Epithelial cell of prostate (primary cell): Measurements from ENCODE around the gene MYH16.
"Not testable (repeated sequence)": the region's sequence is repeated elsewhere in the genome, so short reads cannot be mapped to it uniquely, and the experiment has no call there.

Source experiments
- DNase-seq: peaks from one replicate; pipeline ENCODE4 v3.0.0-alpha.2; 2011; ENCODE audit warnings: low read depth, low spot score
- H3K27ac ChIP-seq: fragments of 450-650 bp; 2 replicates; pipeline ENCODE4 v1.5.1; 2017; ENCODE audit warnings: mild to moderate bottlenecking

Gene MYH16

GRCh38 chr7:99272476-99273045 is at the start of gene MYH16:
Gene MYH16 (plus strand): TSS chr7:99272839.
- H3K27ac ChIP-seq, result peak within 1 kb of the TSS; percentile 100
- DNase-seq, result peak; percentile 20

- DNase-seq, result peak; percentile 94
Measured at GRCh38 chr7:99224263-99224898, 48.3 kb upstream of the MYH16 start.

DNA sequence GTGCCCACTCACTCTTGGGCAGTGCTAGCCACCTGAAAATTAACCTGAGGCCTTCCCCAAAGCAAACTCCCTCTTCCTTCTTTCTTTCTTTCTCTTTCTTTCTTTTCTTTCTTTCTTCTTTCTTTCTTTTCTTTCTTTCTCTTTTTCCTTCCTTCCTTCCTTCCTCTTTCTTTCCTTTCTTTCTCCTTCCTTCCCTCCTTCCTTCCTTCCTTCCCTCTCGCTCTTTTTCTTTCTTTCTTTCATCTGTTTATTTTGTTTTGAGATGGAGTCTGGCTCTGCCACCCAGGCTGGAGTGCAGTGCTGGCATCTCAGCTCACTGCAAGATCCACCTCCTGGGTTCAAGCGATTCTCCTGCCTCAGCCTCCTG is 47.8 kb upstream of the MYH16 start:
- peak overlapping the region; percentile 92 for H3K27ac ChIP-seq
- DNase-seq, result no peak

More at GRCh38 chr7:99224263-99224898, 48.3 kb upstream of the MYH16 start:
- H3K27ac ChIP-seq, result peak overlapping the region; percentile 92

DNA sequence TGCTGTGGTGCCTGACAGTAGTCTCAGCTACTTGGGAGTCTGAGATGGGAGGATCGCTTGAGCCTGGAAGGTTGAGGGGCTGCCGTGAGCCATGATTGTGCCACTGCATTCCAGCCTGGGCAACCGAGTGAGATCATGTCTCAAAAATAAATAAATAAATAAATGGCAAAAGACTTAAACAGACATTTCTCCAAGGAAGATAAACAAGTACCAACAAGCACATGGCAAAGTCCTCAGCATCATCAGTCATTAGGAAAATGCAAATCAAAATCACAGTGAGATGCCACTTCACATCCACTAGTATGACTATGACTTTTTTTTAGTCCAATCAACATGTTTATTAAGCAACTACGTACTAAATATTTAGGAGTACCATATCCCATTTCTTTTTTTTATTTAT is 43.4 kb upstream of the MYH16 start:
- peak overlapping the region; percentile 22 for H3K27ac ChIP-seq
- DNase-seq, result peak; percentile 61

- no peak overlapping the region for H3K27ac ChIP-seq
- DNase-seq, result no peak
Measured at GRCh38 chr7:99232082-99232770, 40.4 kb upstream of the MYH16 start.

DNA sequence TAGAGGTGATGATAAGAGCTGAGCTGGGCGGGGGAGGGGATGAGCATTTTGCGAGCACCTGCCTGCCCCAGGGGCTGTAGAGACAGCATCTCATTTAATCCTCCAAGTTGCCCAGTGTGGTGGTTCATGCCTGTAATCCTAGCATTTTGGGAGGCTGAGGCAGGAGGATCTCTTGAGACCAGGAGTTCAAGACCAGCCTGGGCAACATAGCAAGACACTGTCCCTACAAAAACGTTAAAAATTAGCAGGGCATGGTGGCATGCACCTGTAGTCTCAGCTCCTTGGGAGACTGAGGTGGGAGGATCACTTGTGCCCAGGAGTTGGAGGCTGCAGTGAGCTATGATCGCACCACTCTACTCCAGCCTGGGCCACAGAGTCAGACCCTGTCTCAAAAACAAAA is 39.7 kb upstream of the MYH16 start:
- DNase-seq, H3K27ac ChIP-seq: not testable (repeated sequence)

DNA sequence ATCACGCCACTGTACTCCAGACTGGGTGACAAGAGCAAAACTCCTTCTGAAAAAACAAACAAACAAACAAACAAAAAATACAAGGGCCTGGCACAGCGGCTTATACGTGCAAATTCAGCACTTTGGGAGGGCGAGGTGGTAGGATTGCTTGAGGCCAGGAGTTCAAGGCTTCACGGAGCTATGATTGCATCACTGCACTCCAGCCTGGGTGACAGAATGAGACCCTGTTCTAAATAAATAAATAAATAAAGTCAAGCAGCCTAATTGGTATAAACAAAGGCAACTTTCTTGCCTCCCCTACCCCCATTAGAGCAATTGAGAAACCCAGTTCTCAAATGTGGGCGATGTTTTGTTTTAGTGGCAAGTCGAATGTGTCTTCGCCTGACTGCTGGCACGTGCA is 38.5 kb upstream of the MYH16 start:
- no peak for DNase-seq
- H3K27ac ChIP-seq, result no peak overlapping the region

DNA sequence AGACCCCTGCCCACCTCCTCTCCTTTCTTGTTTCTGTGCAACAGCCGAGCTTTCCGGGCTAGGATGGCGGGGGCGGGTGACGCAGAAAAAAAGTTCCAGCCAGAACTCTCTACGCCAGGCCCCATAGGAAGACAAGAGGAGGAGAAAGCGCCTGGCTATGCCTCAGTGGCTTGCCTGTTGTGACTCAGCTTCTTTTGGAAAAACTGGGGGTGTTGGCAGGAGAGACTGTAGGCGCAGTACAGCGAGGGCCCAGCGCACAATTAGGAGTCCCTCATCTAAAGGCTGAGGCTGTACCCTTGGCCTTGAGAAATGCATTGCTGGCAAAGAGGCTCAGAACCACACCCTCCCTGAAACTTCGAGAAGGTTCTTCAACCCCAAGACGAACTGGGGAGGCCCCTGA is 36.7 kb upstream of the MYH16 start:
- DNase-seq, result no peak
- H3K27ac ChIP-seq, result no peak overlapping the region

GRCh38 chr7:99237876-99238275 is 34.8 kb upstream of the MYH16 start:
- not testable (repeated sequence) for DNase-seq, H3K27ac ChIP-seq

DNA sequence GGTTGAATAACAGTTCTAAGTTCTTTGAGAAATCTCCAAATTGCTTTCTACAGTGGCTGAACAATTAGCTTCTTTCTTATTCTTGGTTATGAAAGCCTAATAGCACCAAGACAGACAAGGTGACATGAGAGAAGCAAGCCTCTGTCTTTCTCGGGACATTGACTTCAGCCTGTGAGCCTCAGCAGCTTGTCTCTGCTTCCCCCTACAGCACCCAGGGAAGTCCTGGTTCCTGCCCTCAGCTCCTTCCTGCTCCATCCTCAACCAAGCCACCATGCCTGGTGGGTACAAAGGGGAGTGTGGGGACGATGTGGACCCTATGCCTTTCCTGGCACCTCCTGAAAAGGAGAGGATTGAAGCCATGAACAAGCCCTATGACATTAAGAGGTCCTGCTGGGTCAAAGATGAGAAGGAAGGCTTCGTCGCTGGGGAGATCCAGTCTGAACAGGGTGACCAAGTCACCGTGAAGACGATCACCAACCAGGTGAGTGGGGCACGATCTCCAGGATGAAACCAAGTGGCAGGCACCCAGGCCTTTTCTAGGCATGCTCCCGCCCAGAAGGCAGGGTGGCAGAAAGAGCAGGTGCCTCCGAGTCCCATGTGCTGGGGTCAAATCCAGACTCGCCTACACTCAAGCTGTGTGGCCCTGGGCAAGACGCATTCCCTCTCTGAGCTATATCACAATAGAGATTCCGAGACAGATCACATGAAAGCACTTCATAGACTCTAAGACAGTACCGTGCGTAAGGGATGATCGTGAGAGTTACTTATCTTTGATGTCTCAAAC is 33.9 kb upstream of the MYH16 start:
- no peak overlapping the region for H3K27ac ChIP-seq
- no peak for DNase-seq

- no peak for DNase-seq
Measured at GRCh38 chr7:99242682-99243081, 30.0 kb upstream of the MYH16 start.

DNA sequence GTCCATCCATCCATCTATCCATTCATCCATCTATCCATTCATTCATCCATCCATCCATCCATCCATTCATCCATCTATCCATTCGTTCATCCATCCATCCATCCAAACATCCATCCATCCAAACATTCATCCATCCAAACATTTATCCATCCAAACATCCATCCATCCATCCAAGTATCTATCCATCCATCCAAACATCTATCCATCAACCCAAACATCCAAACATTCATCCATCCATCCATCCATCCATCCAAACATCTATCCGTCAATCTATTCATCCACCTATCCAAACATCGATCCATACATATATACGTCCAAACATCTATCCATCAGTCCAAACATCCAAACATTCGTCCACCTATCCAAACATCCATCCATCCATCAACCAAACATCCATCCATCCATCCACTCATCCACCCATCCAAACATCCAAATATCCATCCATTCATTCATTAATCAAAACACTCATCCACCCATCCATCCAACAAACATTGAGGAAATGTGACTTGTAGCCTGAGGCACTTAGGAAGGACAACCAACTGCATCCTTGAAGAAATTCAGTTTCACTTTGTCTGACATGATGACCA is 28.8 kb upstream of the MYH16 start:
- peak overlapping the region; percentile 85 for H3K27ac ChIP-seq
- no peak for DNase-seq

More at GRCh38 chr7:99242682-99243081, 30.0 kb upstream of the MYH16 start:
- H3K27ac ChIP-seq, result no peak overlapping the region

GRCh38 chr7:99244939-99245338 is 27.7 kb upstream of the MYH16 start:
- DNase-seq, result peak; percentile 52

DNA sequence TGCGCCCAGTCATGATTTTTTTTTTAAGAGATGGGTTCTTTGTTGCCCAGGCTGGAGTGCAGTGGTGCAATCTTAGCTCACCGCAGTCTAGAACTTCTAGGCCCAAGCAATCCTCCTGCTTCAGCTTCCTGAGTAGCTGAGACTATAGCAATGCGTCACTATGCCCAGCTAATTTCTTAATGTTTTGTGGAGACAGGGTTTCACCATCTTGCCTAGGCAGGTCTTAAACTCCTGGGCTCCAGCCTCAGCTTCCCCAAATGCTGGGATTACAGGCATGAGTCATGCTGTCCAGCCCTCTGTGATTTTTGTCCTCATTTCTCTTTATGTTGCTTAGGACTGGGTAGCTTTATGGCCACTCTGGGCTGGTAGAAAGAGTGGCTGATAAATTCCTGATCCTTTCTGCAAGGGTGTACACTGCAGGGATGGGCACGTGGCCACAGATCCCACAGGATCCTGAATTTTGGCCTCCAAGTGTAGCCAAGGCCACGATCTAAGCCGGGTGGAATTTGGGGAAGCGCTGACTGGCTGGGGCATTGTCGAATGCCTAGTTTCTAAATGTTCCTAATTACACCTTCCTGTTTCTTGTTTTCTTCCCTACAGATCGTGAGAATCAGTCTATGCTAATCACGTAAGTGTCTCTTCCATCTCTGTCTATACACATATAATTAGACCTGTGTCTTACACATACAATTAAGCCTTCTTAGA is 24.1 kb upstream of the MYH16 start:
- H3K27ac ChIP-seq, result peak overlapping the region; percentile 15
- DNase-seq, result no peak

More at GRCh38 chr7:99244939-99245338, 27.7 kb upstream of the MYH16 start:
- H3K27ac ChIP-seq, result peak overlapping the region; percentile 85

DNA sequence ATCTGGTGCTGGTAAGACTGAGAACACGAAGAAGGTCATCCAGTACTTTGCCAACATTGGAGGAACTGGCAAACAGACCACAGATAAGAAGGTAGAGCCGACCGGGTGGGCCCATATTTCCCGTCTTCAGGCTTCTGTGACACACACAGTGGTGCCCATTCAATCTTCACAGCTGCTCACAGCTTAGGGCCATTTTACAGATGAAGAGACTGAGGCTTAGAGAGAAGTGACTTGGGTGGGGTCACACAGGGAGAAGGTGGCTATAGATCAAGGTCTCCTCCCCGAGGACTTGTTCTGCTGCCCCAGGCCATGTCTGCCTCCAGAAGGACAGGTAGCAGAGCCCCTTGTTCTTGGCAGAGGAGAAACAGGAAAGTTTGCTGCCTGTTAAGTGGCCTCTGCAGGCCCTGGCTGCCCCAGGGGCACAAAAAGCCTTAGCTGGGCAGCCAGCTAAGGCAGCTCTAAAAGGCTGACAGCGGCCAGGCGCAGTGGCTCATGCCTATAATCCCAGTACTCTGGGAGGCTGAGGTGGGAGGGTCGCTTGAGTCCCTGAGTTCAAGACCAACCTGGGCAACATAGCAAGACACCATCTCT is 22.6 kb upstream of the MYH16 start:
- H3K27ac ChIP-seq, result no peak overlapping the region
- DNase-seq, result no peak

DNA sequence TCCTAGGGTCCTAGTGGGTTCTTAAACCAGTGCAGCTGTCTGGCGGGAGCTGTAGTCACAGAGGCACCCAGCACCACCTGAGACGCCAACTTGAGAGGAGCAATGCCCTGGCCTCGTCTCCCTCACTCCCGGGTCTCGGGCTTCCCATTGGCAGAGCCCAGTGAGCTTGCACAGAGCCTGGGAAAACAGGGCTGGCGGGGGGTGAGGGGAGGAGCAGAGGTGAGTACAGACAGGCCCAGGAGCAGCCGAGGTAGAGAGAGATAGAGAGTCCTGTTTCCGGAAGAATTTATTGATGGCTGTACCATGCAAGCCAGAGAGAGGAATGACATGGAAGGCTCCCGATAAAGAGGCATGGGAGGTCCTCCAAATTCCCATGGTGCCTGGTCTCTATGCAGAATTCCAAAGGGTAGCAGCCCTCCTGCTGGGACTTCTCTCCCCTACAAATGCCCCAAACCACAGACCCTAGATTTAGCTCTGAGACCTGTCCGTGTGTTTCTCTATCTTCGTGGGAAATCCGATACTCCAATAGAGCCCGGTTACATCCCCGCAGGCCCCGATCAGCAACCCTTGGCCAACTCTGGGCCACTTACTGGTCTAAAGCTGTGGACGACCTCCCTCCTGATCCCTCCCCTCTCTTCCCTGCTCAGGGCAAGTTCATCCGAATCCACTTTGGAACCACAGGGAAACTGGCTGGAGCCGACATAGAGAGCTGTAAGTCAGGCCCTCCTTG is 20.3 kb upstream of the MYH16 start:
- no peak overlapping the region for H3K27ac ChIP-seq
- no peak for DNase-seq

GRCh38 chr7:99253369-99253768 is 19.3 kb upstream of the MYH16 start:
- no peak overlapping the region for H3K27ac ChIP-seq
- no peak for DNase-seq

DNA sequence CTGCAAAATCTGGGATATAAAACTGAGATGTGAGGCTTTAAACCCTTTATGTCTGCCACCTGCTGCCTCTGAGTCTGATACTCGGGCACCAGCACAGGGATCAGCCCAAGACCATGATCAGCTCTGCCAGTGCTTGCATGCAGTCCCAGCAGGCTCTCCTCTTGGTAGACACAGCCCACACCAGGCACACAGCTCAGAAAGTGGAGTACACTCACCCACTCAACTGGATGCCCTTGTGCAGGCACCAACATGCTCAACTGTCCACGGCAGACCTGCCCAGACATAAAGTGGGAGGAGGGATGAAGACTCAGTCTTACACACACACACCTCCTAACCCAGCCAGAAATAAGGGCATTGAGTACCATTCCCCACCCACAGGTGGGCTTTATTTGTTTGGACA is 18.2 kb upstream of the MYH16 start:
- peak; percentile 83 for DNase-seq
- peak overlapping the region; percentile 18 for H3K27ac ChIP-seq

GRCh38 chr7:99255463-99255862 is 17.2 kb upstream of the MYH16 start:
- no peak overlapping the region for H3K27ac ChIP-seq
- no peak for DNase-seq
